ENCODE data around the gene TENM3. TPM values are rescaled to one million over a fixed set of nuclear protein-coding genes. Genes with fewer than 3 reads are reported as not detected.

TENM3 gene
- polyA plus RNA-seq, 1 of the 3 experiments (the other 2 are of a cell fraction) = 10.4 TPM

- Histone ChIP-seq H3K4me2 (no peak overlapping the region), H3F3A (replicated peaks; ENCODE audit: insufficient read depth) (peaks cover 23% of the 10 kb centered on the region), H3K27me3 (ENCODE audit: insufficient read depth) (no peaks in the 10 kb centered on the region), H2AFZ (ENCODE audit: low read depth) (no peak overlapping the region), H3K4me3 (ENCODE audit: low read depth in 2 of 2, low read length in 1 of 2) (no peak overlapping the region), H3K79me2 (ENCODE audit: insufficient read depth) (no peaks in the 10 kb centered on the region), H3K4me1 (ENCODE audit: control insufficient read depth in 1 of 2, insufficient read depth in 2 of 2, low read depth in 1 of 2, low read length in 1 of 2) (peaks cover 6 to 9% of the 10 kb centered on the region in 2 experiments; a peak in 3 of 4 replicates), H3K9me2 (no peaks in the 10 kb centered on the region), H3K36me3 (replicated peaks in 1 of 2; ENCODE audit: control insufficient read depth in 1 of 2, insufficient read depth in 2 of 2, low read length in 1 of 2) (peaks cover 10 to 21% of the 10 kb centered on the region in 2 experiments), H3K9ac (no peak overlapping the region), H3K9me3 (no peaks in the 10 kb centered on the region), H3K27ac (ENCODE audit: low read depth in 2 of 2, low read length in 1 of 2) (no peak overlapping the region), H4K20me1 (ENCODE audit: insufficient read depth) (no peaks in the 10 kb centered on the region)
- POLR2A ChIA-PET = no interaction called here
- no peak for TF ChIP-seq FOSL2 (IDR thresholded peaks at IDR 0.05; ENCODE audit: borderline replicate concordance, low read depth)
- CTCF ChIA-PET = no interaction called here
- DNase-seq = no peak
- 93% methylated on average over 5 of the region's 5 CpGs for WGBS (ENCODE audit: low lambda C conversion rate)
Measured at GRCh38 chr4:182754895-182755294, 511.7 kb downstream of the TENM3 start.

GRCh38 chr4:182756161-182756690 is 513.0 kb downstream of the TENM3 start:
- Histone ChIP-seq H2AFZ (ENCODE audit: low read depth) (no peak overlapping the region), H3K27me3 (ENCODE audit: insufficient read depth) (no peaks in the 10 kb centered on the region), H3F3A (replicated peaks; ENCODE audit: insufficient read depth) (peaks cover 23% of the 10 kb centered on the region), H3K9ac (no peak overlapping the region), H3K36me3 (replicated peaks in 1 of 2; ENCODE audit: control insufficient read depth in 1 of 2, insufficient read depth in 2 of 2, low read length in 1 of 2) (peaks cover 10 to 21% of the 10 kb centered on the region in 2 experiments), H3K4me1 (ENCODE audit: control insufficient read depth in 1 of 2, insufficient read depth in 2 of 2, low read depth in 1 of 2, low read length in 1 of 2) (peaks cover 6% of the 10 kb centered on the region in 2 experiments; a peak in 3 of 4 replicates), H3K4me3 (ENCODE audit: low read depth in 2 of 2, low read length in 1 of 2) (no peak overlapping the region), H3K4me2 (no peak overlapping the region), H3K9me3 (no peaks in the 10 kb centered on the region), H3K79me2 (ENCODE audit: insufficient read depth) (no peaks in the 10 kb centered on the region), H4K20me1 (ENCODE audit: insufficient read depth) (no peaks in the 10 kb centered on the region), H3K27ac (ENCODE audit: low read depth in 2 of 2, low read length in 1 of 2) (no peak overlapping the region), H3K9me2 (no peaks in the 10 kb centered on the region)
- TF ChIP-seq FOXJ3 (CRISPR knock-in tag; IDR thresholded peaks at IDR 0.05) (no peak), MEF2A (IDR thresholded peaks at IDR 0.05; ENCODE audit: borderline replicate concordance, low read depth) (no peak), SMC3 (IDR thresholded peaks at IDR 0.05; ENCODE audit: low read depth, low read length) (no peak), USF2 (IDR thresholded peaks at IDR 0.05; ENCODE audit: borderline replicate concordance, low read depth, low read length) (no peak), IRF3 (IDR thresholded peaks at IDR 0.05; ENCODE audit: low read depth, low read length) (no peak)
- WGBS (ENCODE audit: low lambda C conversion rate) = 89% methylated on average over 6 of the region's 6 CpGs
- no peak for DNase-seq
- ChIA-PET CTCF (no interaction called here), POLR2A (no interaction called here)

- WGBS (ENCODE audit: low lambda C conversion rate) = 95% methylated on average over 9 of the region's 12 CpGs
- POLR2A ChIA-PET = no interaction called here
Measured at GRCh38 chr4:182758273-182758672, 515.1 kb downstream of the TENM3 start.

More at GRCh38 chr4:182758273-182758672, 515.1 kb downstream of the TENM3 start:
- no peak for DNase-seq
- H3K9ac ChIP-seq = no peak overlapping the region
- H3K27me3 ChIP-seq (ENCODE audit: insufficient read depth) = no peaks in the 10 kb centered on the region
- no peak overlapping the region for H3K4me3 ChIP-seq (ENCODE audit: low read depth in 2 of 2, low read length in 1 of 2)
- H3K36me3 ChIP-seq (replicated peaks in 1 of 2; ENCODE audit: control insufficient read depth in 1 of 2, insufficient read depth in 2 of 2, low read length in 1 of 2) = peaks cover 10 to 21% of the 10 kb centered on the region in 2 experiments
- no peaks in the 10 kb centered on the region for H3K9me2 ChIP-seq
- no peak for TF ChIP-seq GABPA (IDR thresholded peaks at IDR 0.05; ENCODE audit: low read depth)
- no peak for TF ChIP-seq USF1 (IDR thresholded peaks at IDR 0.05; ENCODE audit: borderline replicate concordance, low read depth)
- no peaks in the 10 kb centered on the region for H3K9me3 ChIP-seq
- H3K4me2 ChIP-seq = no peak overlapping the region
- no peaks in the 10 kb centered on the region for H4K20me1 ChIP-seq (ENCODE audit: insufficient read depth)
- CTCF ChIA-PET = interaction anchor here (1.0 kb wide), 1 partner anchor 504 kb away, joined by 3 read pairs; no protein-coding TSS in a partner anchor
- H3K27ac ChIP-seq (ENCODE audit: low read depth in 2 of 2, low read length in 1 of 2) = no peak overlapping the region; a peak in 1 of 4 replicates
- H2AFZ ChIP-seq (ENCODE audit: low read depth) = no peak overlapping the region
- H3K79me2 ChIP-seq (ENCODE audit: insufficient read depth) = no peaks in the 10 kb centered on the region
- H3K4me1 ChIP-seq (ENCODE audit: control insufficient read depth in 1 of 2, insufficient read depth in 2 of 2, low read depth in 1 of 2, low read length in 1 of 2) = peaks cover 0 to 6% of the 10 kb centered on the region in 2 experiments; a peak in 2 of 4 replicates
- H3F3A ChIP-seq (replicated peaks; ENCODE audit: insufficient read depth) = peaks cover 3% of the 10 kb centered on the region
